Measurements from ENCODE around the gene CFAP65. TPM values are rescaled to one million over a fixed set of nuclear protein-coding genes. Genes with fewer than 3 reads are reported as not detected.

The CFAP65 gene
- total and polyA plus RNA-seq, 2 of the 13 experiments (the other 11 are each of a cell fraction or from before 2014, with no cell fraction given), result 0.05 TPM; not detected in 1

DNA sequence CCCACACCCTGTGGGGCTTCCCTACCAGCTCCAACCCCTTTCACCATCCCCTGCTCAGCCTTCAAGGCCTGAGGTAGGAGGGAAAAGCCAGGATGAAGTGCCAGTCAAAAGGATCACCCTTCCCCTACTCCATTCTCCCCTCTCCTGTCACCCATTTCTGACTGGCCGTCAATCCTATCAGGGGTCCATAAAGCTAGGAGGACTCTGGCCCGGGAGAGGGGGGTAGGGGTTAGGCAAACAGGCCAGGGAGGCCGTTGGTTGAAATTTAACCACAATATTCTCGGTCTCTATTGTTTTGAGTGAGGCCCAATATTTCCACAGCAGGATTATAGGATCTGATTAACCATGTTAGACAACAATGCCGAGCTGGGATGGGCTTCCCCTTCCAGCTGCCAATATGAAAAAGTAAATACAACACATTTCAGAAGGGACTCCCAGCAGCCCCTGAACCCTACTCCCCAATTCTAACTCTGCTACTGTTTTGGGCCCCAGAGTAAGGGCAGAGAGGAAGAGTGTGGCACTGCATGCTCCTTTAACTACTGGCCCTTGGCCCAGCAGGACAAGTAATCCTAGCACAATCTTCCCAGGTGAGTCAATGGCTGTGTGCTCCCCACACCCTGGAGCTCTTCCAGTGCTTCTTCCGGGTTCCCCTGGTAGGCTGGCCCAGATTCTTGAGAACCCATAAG is 30.0 kb upstream of the CFAP65 start (continued):
- TF ChIP-seq, protein P1, sequence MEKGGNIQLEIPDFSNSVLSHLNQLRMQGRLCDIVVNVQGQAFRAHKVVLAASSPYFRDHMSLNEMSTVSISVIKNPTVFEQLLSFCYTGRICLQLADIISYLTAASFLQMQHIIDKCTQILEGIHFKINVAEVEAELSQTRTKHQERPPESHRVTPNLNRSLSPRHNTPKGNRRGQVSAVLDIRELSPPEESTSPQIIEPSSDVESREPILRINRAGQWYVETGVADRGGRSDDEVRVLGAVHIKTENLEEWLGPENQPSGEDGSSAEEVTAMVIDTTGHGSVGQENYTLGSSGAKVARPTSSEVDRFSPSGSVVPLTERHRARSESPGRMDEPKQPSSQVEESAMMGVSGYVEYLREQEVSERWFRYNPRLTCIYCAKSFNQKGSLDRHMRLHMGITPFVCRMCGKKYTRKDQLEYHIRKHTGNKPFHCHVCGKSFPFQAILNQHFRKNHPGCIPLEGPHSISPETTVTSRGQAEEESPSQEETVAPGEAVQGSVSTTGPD (CRISPR knock-in tag; IDR thresholded peaks at IDR 0.05), result no peak
- no peak for TF ChIP-seq ZKSCAN8 (CRISPR knock-in tag; IDR thresholded peaks at IDR 0.05; ENCODE audit: borderline replicate concordance)
- TF ChIP-seq PPARG (CRISPR knock-in tag; conservative IDR thresholded peaks at IDR 0.05), result peak; percentile 96
- no peak for TF ChIP-seq ZNF530 (CRISPR knock-in tag; IDR thresholded peaks at IDR 0.05; ENCODE audit: low read depth)
- 0 out of 2 replicates have a peak, but pooled peaks have one; percentile 27 for TF ChIP-seq AKAP8 (CRISPR knock-in tag; IDR thresholded peaks at IDR 0.05)
- TF ChIP-seq, protein P2, sequence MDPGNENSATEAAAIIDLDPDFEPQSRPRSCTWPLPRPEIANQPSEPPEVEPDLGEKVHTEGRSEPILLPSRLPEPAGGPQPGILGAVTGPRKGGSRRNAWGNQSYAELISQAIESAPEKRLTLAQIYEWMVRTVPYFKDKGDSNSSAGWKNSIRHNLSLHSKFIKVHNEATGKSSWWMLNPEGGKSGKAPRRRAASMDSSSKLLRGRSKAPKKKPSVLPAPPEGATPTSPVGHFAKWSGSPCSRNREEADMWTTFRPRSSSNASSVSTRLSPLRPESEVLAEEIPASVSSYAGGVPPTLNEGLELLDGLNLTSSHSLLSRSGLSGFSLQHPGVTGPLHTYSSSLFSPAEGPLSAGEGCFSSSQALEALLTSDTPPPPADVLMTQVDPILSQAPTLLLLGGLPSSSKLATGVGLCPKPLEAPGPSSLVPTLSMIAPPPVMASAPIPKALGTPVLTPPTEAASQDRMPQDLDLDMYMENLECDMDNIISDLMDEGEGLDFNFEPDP (CRISPR knock-in tag; conservative IDR thresholded peaks at IDR 0.05), result no peak
- TF ChIP-seq TAF15 (IDR thresholded peaks at IDR 0.05; ENCODE audit: low read depth, low read length, poor library complexity, severe bottlenecking), result no peak
- no peak for TF ChIP-seq CHD4 (IDR thresholded peaks at IDR 0.05; ENCODE audit: borderline replicate concordance, low read length)
- TF ChIP-seq, protein P3, sequence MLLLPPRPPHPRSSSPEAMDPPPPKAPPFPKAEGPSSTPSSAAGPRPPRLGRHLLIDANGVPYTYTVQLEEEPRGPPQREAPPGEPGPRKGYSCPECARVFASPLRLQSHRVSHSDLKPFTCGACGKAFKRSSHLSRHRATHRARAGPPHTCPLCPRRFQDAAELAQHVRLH (CRISPR knock-in tag; IDR thresholded peaks at IDR 0.05; ENCODE audit: borderline replicate concordance, low read depth), result 0 out of 2 replicates have a peak, but pooled peaks have one; percentile 66
- TF ChIP-seq HIVEP1 (CRISPR knock-in tag; IDR thresholded peaks at IDR 0.05), result peak; percentile 79; the same call in 1 of the 2 replicates
- no peak for TF ChIP-seq RBFOX2 (IDR thresholded peaks at IDR 0.05; ENCODE audit: low read depth, low read length)
- TF ChIP-seq ZNF547 (CRISPR knock-in tag; IDR thresholded peaks at IDR 0.05), result no peak; the same call in 1 of the 2 replicates
- TF ChIP-seq GTF3A (CRISPR knock-in tag; conservative IDR thresholded peaks at IDR 0.05), result no peak
- TF ChIP-seq PLRG1 (conservative IDR thresholded peaks at IDR 0.05), result no peak
- no peak for TF ChIP-seq RAD51 (IDR thresholded peaks at IDR 0.05; ENCODE audit: borderline replicate concordance)
- 0 out of 2 replicates have a peak, but pooled peaks have one; percentile 53 for TF ChIP-seq ZFP1 (CRISPR knock-in tag; IDR thresholded peaks at IDR 0.05)
- no peak for TF ChIP-seq AHR (CRISPR knock-in tag; IDR thresholded peaks at IDR 0.05)
- TF ChIP-seq ZNF577 (CRISPR knock-in tag; IDR thresholded peaks at IDR 0.05; ENCODE audit: borderline replicate concordance, low read depth), result no peak
- TF ChIP-seq, protein P4, sequence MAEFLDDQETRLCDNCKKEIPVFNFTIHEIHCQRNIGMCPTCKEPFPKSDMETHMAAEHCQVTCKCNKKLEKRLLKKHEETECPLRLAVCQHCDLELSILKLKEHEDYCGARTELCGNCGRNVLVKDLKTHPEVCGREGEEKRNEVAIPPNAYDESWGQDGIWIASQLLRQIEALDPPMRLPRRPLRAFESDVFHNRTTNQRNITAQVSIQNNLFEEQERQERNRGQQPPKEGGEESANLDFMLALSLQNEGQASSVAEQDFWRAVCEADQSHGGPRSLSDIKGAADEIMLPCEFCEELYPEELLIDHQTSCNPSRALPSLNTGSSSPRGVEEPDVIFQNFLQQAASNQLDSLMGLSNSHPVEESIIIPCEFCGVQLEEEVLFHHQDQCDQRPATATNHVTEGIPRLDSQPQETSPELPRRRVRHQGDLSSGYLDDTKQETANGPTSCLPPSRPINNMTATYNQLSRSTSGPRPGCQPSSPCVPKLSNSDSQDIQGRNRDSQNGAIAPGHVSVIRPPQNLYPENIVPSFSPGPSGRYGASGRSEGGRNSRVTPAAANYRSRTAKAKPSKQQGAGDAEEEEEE (CRISPR knock-in tag; IDR thresholded peaks at IDR 0.05; ENCODE audit: borderline replicate concordance), result no peak
- TF ChIP-seq CEBPB (IDR thresholded peaks at IDR 0.05; ENCODE audit: borderline replicate concordance, low read depth, low read length), result no peak
- TF ChIP-seq, protein P5, sequence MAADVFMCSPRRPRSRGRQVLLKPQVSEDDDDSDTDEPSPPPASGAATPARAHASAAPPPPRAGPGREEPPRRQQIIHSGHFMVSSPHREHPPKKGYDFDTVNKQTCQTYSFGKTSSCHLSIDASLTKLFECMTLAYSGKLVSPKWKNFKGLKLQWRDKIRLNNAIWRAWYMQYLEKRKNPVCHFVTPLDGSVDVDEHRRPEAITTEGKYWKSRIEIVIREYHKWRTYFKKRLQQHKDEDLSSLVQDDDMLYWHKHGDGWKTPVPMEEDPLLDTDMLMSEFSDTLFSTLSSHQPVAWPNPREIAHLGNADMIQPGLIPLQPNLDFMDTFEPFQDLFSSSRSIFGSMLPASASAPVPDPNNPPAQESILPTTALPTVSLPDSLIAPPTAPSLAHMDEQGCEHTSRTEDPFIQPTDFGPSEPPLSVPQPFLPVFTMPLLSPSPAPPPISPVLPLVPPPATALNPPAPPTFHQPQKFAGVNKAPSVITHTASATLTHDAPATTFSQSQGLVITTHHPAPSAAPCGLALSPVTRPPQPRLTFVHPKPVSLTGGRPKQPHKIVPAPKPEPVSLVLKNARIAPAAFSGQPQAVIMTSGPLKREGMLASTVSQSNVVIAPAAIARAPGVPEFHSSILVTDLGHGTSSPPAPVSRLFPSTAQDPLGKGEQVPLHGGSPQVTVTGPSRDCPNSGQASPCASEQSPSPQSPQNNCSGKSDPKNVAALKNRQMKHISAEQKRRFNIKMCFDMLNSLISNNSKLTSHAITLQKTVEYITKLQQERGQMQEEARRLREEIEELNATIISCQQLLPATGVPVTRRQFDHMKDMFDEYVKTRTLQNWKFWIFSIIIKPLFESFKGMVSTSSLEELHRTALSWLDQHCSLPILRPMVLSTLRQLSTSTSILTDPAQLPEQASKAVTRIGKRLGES (CRISPR knock-in tag; IDR thresholded peaks at IDR 0.05; ENCODE audit: borderline replicate concordance), result no peak
- TF ChIP-seq ZNF253 (CRISPR knock-in tag; IDR thresholded peaks at IDR 0.05; ENCODE audit: borderline replicate concordance), result no peak
- TF ChIP-seq NCOA5 (CRISPR knock-in tag; IDR thresholded peaks at IDR 0.05), result no peak

All from HepG2 (cell line).